ENCODE data around the gene NXPH2.

The NXPH2 gene

GRCh38 chr2:138779406-138779780, 797 bp downstream of the NXPH2 start:
- H3K79me2 ChIP-seq (ENCODE audit: insufficient read depth, low read length), result no peaks in the 10 kb centered on the region
- H3K9me2 ChIP-seq (ENCODE audit: low read depth, low read length), result no peaks in the 10 kb centered on the region
- no peak overlapping the region for H3K4me3 ChIP-seq (ENCODE audit: low read depth, low read length, poor library complexity, severe bottlenecking)
- H4K20me1 ChIP-seq (ENCODE audit: insufficient read depth, low read length), result no peaks in the 10 kb centered on the region
- TF ChIP-seq CTCF (IDR thresholded peaks at IDR 0.05; ENCODE audit: low read length), result no peak
- TF ChIP-seq EZH2 (IDR thresholded peaks at IDR 0.05; ENCODE audit: borderline replicate concordance, low read length), result no peak
- H3K27ac ChIP-seq (ENCODE audit: low read depth, low read length, poor library complexity, severe bottlenecking), result no peak overlapping the region
- no peak overlapping the region for H2AFZ ChIP-seq (ENCODE audit: low read length)
- H3K36me3 ChIP-seq (ENCODE audit: insufficient read depth, low read length), result no peaks in the 10 kb centered on the region
- H3K9ac ChIP-seq (ENCODE audit: low read length), result no peak overlapping the region
- H3K9me3 ChIP-seq (ENCODE audit: low read length), result no peaks in the 10 kb centered on the region
- H3F3A ChIP-seq (ENCODE audit: insufficient read depth, low read length), result no peaks in the 10 kb centered on the region
- no peaks in the 10 kb centered on the region for H3K4me1 ChIP-seq (ENCODE audit: insufficient read depth, low read length, severe bottlenecking)
- H3K27me3 ChIP-seq (ENCODE audit: insufficient read depth, low read length), result peaks cover 4% of the 10 kb centered on the region; the same call in 1 of the 2 replicates
- no peak overlapping the region for H3K4me2 ChIP-seq (ENCODE audit: low read length)

- Histone ChIP-seq H3K9me2 (ENCODE audit: low read depth, low read length) (no peaks in the 10 kb centered on the region), H3K9ac (ENCODE audit: low read length) (no peak overlapping the region), H3K4me2 (ENCODE audit: low read length) (no peak overlapping the region), H3K4me3 (ENCODE audit: low read depth, low read length, poor library complexity, severe bottlenecking) (no peak overlapping the region), H4K20me1 (ENCODE audit: insufficient read depth, low read length) (no peaks in the 10 kb centered on the region), H3K79me2 (ENCODE audit: insufficient read depth, low read length) (no peaks in the 10 kb centered on the region), H3K27me3 (ENCODE audit: insufficient read depth, low read length) (no peaks in the 10 kb centered on the region), H3K27ac (ENCODE audit: low read depth, low read length, poor library complexity, severe bottlenecking) (no peak overlapping the region), H3K9me3 (ENCODE audit: low read length) (no peaks in the 10 kb centered on the region), H3K4me1 (ENCODE audit: insufficient read depth, low read length, severe bottlenecking) (no peaks in the 10 kb centered on the region), H3F3A (ENCODE audit: insufficient read depth, low read length) (no peaks in the 10 kb centered on the region), H3K36me3 (ENCODE audit: insufficient read depth, low read length) (no peaks in the 10 kb centered on the region), H2AFZ (ENCODE audit: low read length) (no peak overlapping the region)
- TF ChIP-seq CTCF (IDR thresholded peaks at IDR 0.05; ENCODE audit: low read length), result no peak
- no peak for TF ChIP-seq EZH2 (IDR thresholded peaks at IDR 0.05; ENCODE audit: borderline replicate concordance, low read length)
Observed at GRCh38 chr2:138777996-138778395, 2.2 kb downstream of the NXPH2 start.

DNA sequence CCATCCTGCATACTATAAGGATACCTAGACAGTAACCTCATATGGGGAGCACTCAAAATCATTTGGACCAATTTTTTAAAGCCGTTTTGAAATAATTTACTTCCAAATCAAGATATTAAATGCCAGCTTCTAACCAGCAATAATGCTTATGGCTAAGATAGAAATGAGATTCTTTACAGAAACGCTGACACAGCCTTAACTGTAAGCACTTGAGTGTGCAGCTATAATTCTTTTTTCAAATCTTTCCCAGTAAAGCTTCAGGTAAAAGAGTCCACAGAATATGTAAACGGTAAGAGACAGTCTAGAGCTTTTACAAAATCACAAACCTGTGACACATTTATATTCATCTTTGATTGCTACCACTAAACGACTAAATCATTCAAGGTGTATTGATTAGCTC, 4.5 kb downstream of the NXPH2 start:
- TF ChIP-seq EZH2 (IDR thresholded peaks at IDR 0.05; ENCODE audit: borderline replicate concordance, low read length) (no peak), CTCF (IDR thresholded peaks at IDR 0.05; ENCODE audit: low read length) (no peak)
- Histone ChIP-seq H4K20me1 (ENCODE audit: insufficient read depth, low read length) (no peaks in the 10 kb centered on the region), H3K79me2 (ENCODE audit: insufficient read depth, low read length) (no peaks in the 10 kb centered on the region), H3K4me1 (ENCODE audit: insufficient read depth, low read length, severe bottlenecking) (no peaks in the 10 kb centered on the region), H3K36me3 (ENCODE audit: insufficient read depth, low read length) (no peaks in the 10 kb centered on the region), H3K9me3 (ENCODE audit: low read length) (no peaks in the 10 kb centered on the region), H3K4me2 (ENCODE audit: low read length) (no peak overlapping the region), H3K27ac (ENCODE audit: low read depth, low read length, poor library complexity, severe bottlenecking) (no peak overlapping the region), H3K9me2 (ENCODE audit: low read depth, low read length) (no peaks in the 10 kb centered on the region), H3K4me3 (ENCODE audit: low read depth, low read length, poor library complexity, severe bottlenecking) (no peak overlapping the region), H2AFZ (ENCODE audit: low read length) (no peak overlapping the region), H3K27me3 (ENCODE audit: insufficient read depth, low read length) (no peaks in the 10 kb centered on the region), H3F3A (ENCODE audit: insufficient read depth, low read length) (no peaks in the 10 kb centered on the region), H3K9ac (ENCODE audit: low read length) (no peak overlapping the region)
